ENCODE results near the gene EHMT1. TPM values are rescaled to one million over a fixed set of nuclear protein-coding genes. Genes with fewer than 3 reads are reported as not detected.

Gene EHMT1
- total and polyA plus RNA-seq, 4 experiments from 2014 or later = 6.7 to 118 (median 67.5) TPM

DNA sequence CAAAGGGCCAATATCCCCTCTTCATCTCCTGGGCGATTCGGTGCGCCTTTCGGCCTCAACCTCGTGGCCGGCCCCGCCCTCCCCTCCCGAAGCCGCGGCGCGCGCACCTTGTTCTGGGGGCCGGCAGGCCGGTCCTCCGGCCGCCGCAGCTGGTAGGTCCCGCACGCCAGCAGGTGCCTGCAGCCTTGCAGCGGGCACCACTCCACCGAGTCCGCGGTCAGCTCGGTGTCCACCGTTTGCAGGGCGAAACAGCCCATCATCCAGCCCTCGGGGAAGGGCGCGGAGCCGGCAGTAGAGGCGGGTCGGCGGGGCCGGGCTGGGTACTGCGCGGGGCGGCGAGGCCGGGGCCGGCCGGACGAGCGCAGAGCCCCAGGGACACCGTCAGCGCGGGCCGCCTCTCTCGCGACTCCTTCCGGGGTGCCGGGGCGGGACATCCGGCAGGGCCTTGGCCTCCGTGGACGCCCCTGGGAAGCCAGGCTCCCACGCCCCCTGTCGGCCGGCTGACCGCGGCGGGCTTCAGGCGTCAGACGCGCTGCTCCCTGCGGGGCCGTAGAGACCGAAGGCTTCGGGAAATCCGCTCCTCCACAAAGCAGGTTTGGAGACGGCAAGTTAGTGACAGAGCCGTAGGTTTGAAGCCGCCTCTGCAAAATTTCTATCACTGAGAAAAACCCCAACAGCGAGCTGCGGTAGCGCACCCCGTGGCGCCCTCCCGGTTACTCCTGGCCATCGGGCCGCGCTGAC, 40.1 kb upstream of the EHMT1 start, which contains the start of gene DPH7:
TSS of gene DPH7 (minus strand) at position 408 of the 741 bp plus-strand sequence. CDS start at position 260, 148 bp downstream.
- intact Hi-C loops (cut with micrococcal nuclease) = loop anchor here (1.0 kb wide), 3 partner anchors 12 to 27 kb away; partner anchors contain the start of genes ARRDC1, MRPL41 and ZMYND19
- peaks cover 37% of the 10 kb centered on the region for H3K4me1 ChIP-seq (ENCODE audit: insufficient read depth, low read length)

DNA sequence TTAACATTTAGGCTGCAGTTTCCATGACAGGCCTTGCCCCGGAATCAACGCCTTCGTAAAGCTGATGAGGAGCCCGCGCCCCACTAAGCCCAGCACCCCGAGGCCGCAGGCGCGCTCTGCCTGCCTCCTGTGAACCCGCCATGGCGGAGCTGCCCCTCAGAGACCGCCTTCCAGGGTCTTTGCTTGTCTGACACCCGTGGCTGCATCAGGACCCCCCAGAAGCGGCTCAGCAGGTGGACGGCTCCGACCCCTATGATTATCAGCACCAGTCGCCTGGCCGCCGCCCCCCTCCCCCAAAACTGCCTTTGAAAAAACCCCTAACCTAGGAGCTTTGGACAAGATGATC, 39.6 kb upstream of the EHMT1 start:
- Mint-ChIP-seq H3K9me3 (no peaks in the 10 kb centered on the region), H3K4me1 (peaks cover 15 to 45% (median 27%) of the 10 kb centered on the region in 4 donors), H3K27me3 (no peaks in the 10 kb centered on the region), H3K36me3 (peaks cover 8 to 38% of the 10 kb centered on the region in 2 donors), H3K27ac (peak overlapping the region in 5 of 7 donors; percentile 22 to 68 (median 42)), H3K4me3 (peak overlapping the region; percentile 78 to 87 (median 82))
- Histone ChIP-seq H3K4me3 (ENCODE audit: low read length in 2 of 2) (peak overlapping the region; percentile 47 to 86), H3K9me3 (ENCODE audit: control insufficient read depth in 1 of 2, low read length in 2 of 2) (no peaks in the 10 kb centered on the region), H3K27ac (ENCODE audit: low read depth, low read length) (peak overlapping the region; percentile 78), H3K36me3 (ENCODE audit: insufficient read depth, low read length) (peaks cover 21% of the 10 kb centered on the region), H3K27me3 (ENCODE audit: insufficient read depth, low read length) (no peaks in the 10 kb centered on the region), H3K4me1 (ENCODE audit: insufficient read depth, low read length) (peaks cover 37% of the 10 kb centered on the region)
- CTCF ChIA-PET (ENCODE audit: partially characterized antibody) = interaction anchor here (0.6 to 2.4 kb wide), 11 partner anchors 10 to 1621 kb away, joined by 3 to 10 read pairs (median 3); partner anchors contain the start of genes ARRDC1, MRPL41 and PNPLA7
- no peak for DNase-seq
- intact Hi-C loops (cut with micrococcal nuclease) = loop anchor here (1.0 kb wide), 2 partner anchors 11 to 26 kb away; partner anchors contain the start of genes ARRDC1 and ZMYND19
- POLR2A ChIA-PET (ENCODE audit: partially characterized antibody) = interaction anchor here (0.7 to 3.7 kb wide), 6 partner anchors 9 to 147 kb away, joined by 3 to 38 read pairs (median 12); partner anchors contain the start of genes ARRDC1, EHMT1, MRPL41 and PNPLA7

More for the DNA sequence above, 40.1 kb upstream of the EHMT1 start, which contains the start of gene DPH7:
- peak; percentile 91 to 93 (median 92) for DNase-seq
- Histone ChIP-seq H3K27ac (ENCODE audit: low read depth, low read length) (peak within 1 kb of the TSS; percentile 78), H3K4me3 (ENCODE audit: low read length in 2 of 2) (peak within 1 kb of the TSS; percentile 47 to 86), H3K36me3 (ENCODE audit: insufficient read depth, low read length) (peaks cover 25% of the 10 kb centered on the region), H3K27me3 (ENCODE audit: insufficient read depth, low read length) (no peaks in the 10 kb centered on the region), H3K9me3 (ENCODE audit: control insufficient read depth in 1 of 2, low read length in 2 of 2) (no peaks in the 10 kb centered on the region)
- Mint-ChIP-seq H3K27ac (peak within 1 kb of the TSS; percentile 22 to 85 (median 70)), H3K4me1 (peaks cover 15 to 44% (median 27%) of the 10 kb centered on the region in 4 donors), H3K27me3 (no peaks in the 10 kb centered on the region), H3K4me3 (peak within 1 kb of the TSS; percentile 78 to 87 (median 84)), H3K9me3 (no peaks in the 10 kb centered on the region), H3K36me3 (peaks cover 8 to 43% of the 10 kb centered on the region in 2 donors)
- ChIA-PET POLR2A (ENCODE audit: partially characterized antibody) (interaction anchor here (0.7 to 3.7 kb wide), 7 partner anchors 9 to 147 kb away, joined by 3 to 38 read pairs (median 8); partner anchors contain the start of genes ARRDC1, EHMT1, MRPL41 and PNPLA7), CTCF (ENCODE audit: partially characterized antibody) (interaction anchor here (0.6 to 2.4 kb wide), 11 partner anchors 10 to 1620 kb away, joined by 3 to 10 read pairs (median 3); partner anchors contain the start of genes ARRDC1, MRPL41 and PNPLA7)

DNA sequence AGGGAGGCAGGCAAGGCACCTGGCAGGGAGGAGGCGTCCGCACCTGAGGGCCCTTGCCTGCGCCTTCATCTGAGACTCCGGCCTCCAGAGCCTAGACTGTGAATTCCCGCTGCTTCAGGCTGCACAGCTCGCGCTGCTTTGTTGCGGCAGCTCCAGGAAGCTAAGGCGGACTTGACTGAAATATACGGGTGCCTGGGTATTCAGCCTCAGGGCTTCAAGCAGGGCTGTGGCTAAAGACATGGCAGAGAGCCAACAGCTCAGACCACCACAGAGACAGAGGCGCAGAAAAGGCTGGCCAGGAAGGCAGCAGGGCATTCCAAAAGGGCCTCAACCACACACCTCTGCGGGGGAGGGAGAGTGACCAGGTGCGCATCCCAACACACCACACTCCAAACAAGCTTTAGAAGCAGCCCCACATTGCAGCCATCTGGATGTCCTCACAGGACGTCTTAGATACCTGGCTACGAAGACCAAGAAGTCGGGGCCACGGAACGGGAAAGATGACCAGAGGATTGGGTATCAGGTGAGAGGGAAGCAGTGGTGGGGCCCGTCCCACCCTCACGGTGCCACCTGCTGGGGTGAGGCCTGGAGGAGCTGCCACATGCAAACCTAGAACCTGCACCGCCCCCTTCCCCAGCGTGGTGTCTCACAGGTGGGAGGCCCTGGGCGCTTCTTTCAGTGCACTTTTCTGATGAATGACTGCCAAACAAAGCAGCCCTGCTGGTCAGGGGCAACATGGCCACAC, 38.4 kb upstream of the EHMT1 start:
- H3K27ac Mint-ChIP-seq = no peak overlapping the region
- no peak for DNase-seq

DNA sequence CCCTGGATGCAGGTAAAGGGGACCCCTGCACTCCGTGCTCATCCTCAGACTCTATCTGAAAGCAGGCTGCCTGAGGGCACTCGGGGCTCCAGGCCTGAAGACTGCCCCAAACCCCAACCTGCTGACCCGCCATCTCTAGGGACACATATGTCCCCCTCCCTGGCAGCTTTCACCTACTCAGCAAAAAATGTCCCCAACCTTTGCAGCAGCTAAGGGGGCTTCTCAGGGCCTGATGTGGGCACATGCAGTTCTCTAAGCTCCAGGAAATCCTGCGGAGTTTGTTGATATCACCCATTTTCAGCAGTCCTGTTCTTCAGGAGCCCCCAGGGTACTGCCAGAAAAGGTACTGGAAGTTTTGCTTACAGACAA, 37.9 kb upstream of the EHMT1 start:
- peak overlapping the region in 2 of 8 donors; percentile 10 to 15 for H3K4me3 Mint-ChIP-seq
- H3K9me3 Mint-ChIP-seq = no peaks in the 10 kb centered on the region
- Histone ChIP-seq H3K36me3 (ENCODE audit: insufficient read depth, low read length) (peaks cover 4% of the 10 kb centered on the region), H3K27me3 (ENCODE audit: insufficient read depth, low read length) (no peaks in the 10 kb centered on the region), H3K27ac (ENCODE audit: low read depth, low read length) (no peak overlapping the region), H3K4me3 (ENCODE audit: low read length in 2 of 2) (no peak overlapping the region), H3K9me3 (ENCODE audit: control insufficient read depth in 1 of 2, low read length in 2 of 2) (no peaks in the 10 kb centered on the region), H3K4me1 (ENCODE audit: insufficient read depth, low read length) (peaks cover 29% of the 10 kb centered on the region)
- ChIA-PET POLR2A (ENCODE audit: partially characterized antibody) (interaction anchor here (1.3 kb wide), 1 partner anchor 10 kb away, joined by 3 read pairs; the partner anchor contains the start of gene ZMYND19), CTCF (ENCODE audit: partially characterized antibody) (no interaction called here)
- no peak for DNase-seq
- no peak overlapping the region for H3K27ac Mint-ChIP-seq
- peaks cover 4 to 25% of the 10 kb centered on the region in 2 donors for H3K36me3 Mint-ChIP-seq
- intact Hi-C loops (cut with micrococcal nuclease) = no loop called here
- H3K27me3 Mint-ChIP-seq = no peaks in the 10 kb centered on the region
- peaks cover 12 to 33% (median 19%) of the 10 kb centered on the region in 4 donors for H3K4me1 Mint-ChIP-seq

More for the DNA sequence above, 38.4 kb upstream of the EHMT1 start:
- H3K9me3 Mint-ChIP-seq = no peaks in the 10 kb centered on the region
- ChIA-PET CTCF (ENCODE audit: partially characterized antibody) (interaction anchor here (1.1 to 2.4 kb wide), 4 partner anchors 8 to 28 kb away, joined by 3 to 10 read pairs (median 4); partner anchors contain the start of gene MRPL41), POLR2A (ENCODE audit: partially characterized antibody) (interaction anchor here (1.3 kb wide), 1 partner anchor 10 kb away, joined by 3 read pairs; the partner anchor contains the start of gene ZMYND19)
- peak overlapping the region in 1 of 8 donors; percentile 15 for H3K4me3 Mint-ChIP-seq
- no peaks in the 10 kb centered on the region for H3K9me3 ChIP-seq (ENCODE audit: control insufficient read depth in 1 of 2, low read length in 2 of 2)
- H3K4me3 ChIP-seq (ENCODE audit: low read length in 2 of 2) = no peak overlapping the region
- H3K4me1 ChIP-seq (ENCODE audit: insufficient read depth, low read length) = peaks cover 34% of the 10 kb centered on the region
- intact Hi-C loops (cut with micrococcal nuclease) = no loop called here
- H3K27me3 ChIP-seq (ENCODE audit: insufficient read depth, low read length) = no peaks in the 10 kb centered on the region
- peaks cover 7 to 29% of the 10 kb centered on the region in 2 donors for H3K36me3 Mint-ChIP-seq
- peaks cover 15 to 39% (median 24%) of the 10 kb centered on the region in 4 donors for H3K4me1 Mint-ChIP-seq
- H3K36me3 ChIP-seq (ENCODE audit: insufficient read depth, low read length) = peaks cover 10% of the 10 kb centered on the region
- no peaks in the 10 kb centered on the region for H3K27me3 Mint-ChIP-seq
- H3K27ac ChIP-seq (ENCODE audit: low read depth, low read length) = no peak overlapping the region

DNA sequence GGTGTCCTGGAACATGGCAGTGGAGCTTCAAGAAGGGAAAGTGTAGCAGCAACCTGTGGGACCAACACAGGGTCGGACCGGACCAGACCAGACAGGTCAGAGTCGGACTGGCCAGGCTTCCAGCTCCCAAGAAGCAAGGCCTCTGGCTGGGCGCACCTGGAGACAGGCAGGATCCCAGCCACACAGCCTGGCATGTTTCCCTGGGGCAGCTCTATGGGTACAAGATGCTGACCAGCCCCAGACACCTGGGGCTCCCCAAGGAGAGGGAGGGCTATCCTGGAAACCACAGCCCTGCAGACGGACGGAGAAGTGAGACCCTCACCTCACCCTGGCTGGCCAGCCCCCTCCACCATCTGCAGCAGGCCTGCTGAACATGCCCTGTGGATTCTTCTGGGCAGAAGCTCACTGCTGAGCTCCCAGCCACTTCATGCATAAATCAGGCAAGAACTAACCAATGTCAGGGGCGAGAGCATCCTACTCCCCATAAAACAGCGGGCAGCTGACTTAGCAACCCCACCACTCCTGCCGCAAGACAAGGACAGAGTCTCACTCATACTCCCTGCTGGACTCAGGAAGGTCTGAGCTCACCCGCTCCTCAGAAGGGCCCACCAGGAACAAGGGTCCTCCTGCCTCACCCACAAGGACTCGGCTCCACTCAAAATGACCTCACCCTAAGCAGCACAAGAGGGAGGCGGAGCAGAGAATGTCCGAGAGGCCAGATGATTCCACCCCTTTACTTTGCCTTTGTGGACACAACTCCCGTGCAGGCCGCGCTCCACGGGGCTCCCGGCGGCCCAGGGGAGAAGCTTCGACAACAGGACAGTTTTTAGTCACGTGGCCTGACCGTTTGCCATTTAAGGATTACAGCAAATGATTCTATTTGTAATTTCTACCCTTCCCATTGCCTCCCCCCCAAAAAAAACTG, 37.2 kb upstream of the EHMT1 start:
- Histone ChIP-seq H3K27ac (ENCODE audit: low read depth, low read length) (no peak overlapping the region), H3K36me3 (ENCODE audit: insufficient read depth, low read length) (no peaks in the 10 kb centered on the region), H3K4me3 (ENCODE audit: low read length in 2 of 2) (no peak overlapping the region), H3K9me3 (ENCODE audit: control insufficient read depth in 1 of 2, low read length in 2 of 2) (no peaks in the 10 kb centered on the region), H3K4me1 (ENCODE audit: insufficient read depth, low read length) (peaks cover 22% of the 10 kb centered on the region), H3K27me3 (ENCODE audit: insufficient read depth, low read length) (no peaks in the 10 kb centered on the region)
- DNase-seq = no peak
- CTCF ChIA-PET (ENCODE audit: partially characterized antibody) = no interaction called here
- POLR2A ChIA-PET (ENCODE audit: partially characterized antibody) = interaction anchor here (1.3 kb wide), 1 partner anchor 9 kb away, joined by 3 read pairs; the partner anchor contains the start of gene ZMYND19
- Mint-ChIP-seq H3K27ac (no peak overlapping the region), H3K4me3 (no peak overlapping the region), H3K4me1 (peaks cover 7 to 27% (median 15%) of the 10 kb centered on the region in 4 donors), H3K9me3 (no peaks in the 10 kb centered on the region), H3K36me3 (peaks cover 10 to 26% of the 10 kb centered on the region in 2 donors), H3K27me3 (no peaks in the 10 kb centered on the region)
- intact Hi-C loops (cut with micrococcal nuclease) = no loop called here

DNA sequence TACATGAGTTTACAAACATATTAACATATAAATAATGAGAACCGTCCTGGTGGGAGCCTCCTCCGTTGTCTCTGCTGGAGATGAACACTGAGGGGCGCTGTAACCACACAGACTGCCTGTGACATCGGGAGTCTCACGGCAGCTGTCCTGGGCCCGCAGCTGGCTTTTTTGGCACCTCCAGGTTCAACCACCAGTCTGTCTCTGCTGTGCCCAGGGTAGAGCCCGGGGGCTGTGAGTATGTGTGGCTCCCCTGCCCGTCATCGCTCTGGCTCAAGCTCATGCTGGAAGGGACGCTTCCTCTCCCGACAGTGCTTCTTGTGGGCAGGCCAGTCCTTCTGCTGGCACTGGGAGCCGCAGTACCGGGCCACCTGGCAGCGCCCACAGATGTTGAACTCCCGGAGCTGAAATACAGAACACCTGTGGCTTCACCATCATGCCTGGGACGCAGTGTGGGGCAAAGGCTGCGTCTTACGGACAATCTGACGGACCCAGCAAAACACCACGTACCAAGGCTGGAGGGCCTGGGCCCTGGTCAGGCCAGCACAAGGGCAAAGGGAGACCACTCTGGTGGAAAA, 36.4 kb upstream of the EHMT1 start:
- H3K4me1 Mint-ChIP-seq = peaks cover 3 to 21% (median 11%) of the 10 kb centered on the region in 4 donors
- H3K9me3 Mint-ChIP-seq = no peaks in the 10 kb centered on the region
- H3K36me3 Mint-ChIP-seq = peaks cover 10 to 24% of the 10 kb centered on the region in 2 donors
- no peak overlapping the region for H3K27ac ChIP-seq (ENCODE audit: low read depth, low read length)
- ChIA-PET POLR2A (ENCODE audit: partially characterized antibody) (no interaction called here), CTCF (ENCODE audit: partially characterized antibody) (no interaction called here)
- H3K4me1 ChIP-seq (ENCODE audit: insufficient read depth, low read length) = peaks cover 14% of the 10 kb centered on the region
- no peak overlapping the region for H3K4me3 ChIP-seq (ENCODE audit: low read length in 2 of 2)
- H3K36me3 ChIP-seq (ENCODE audit: insufficient read depth, low read length) = peaks cover 6% of the 10 kb centered on the region
- no peak overlapping the region for H3K4me3 Mint-ChIP-seq
- H3K27ac Mint-ChIP-seq = no peak overlapping the region
- DNase-seq = no peak
- no peaks in the 10 kb centered on the region for H3K27me3 ChIP-seq (ENCODE audit: insufficient read depth, low read length)
- no peaks in the 10 kb centered on the region for H3K27me3 Mint-ChIP-seq
- intact Hi-C loops (cut with micrococcal nuclease) = no loop called here
- H3K9me3 ChIP-seq (ENCODE audit: control insufficient read depth in 1 of 2, low read length in 2 of 2) = no peaks in the 10 kb centered on the region

Data from CD4-positive, alpha-beta memory T cell (primary cell).